Panc1 (cell line): ENCODE measurements around the gene UTF1. TPM values are rescaled to one million over a fixed set of nuclear protein-coding genes. Genes with fewer than 3 reads are reported as not detected.
"Not testable (repeated sequence)": the region's sequence is repeated elsewhere in the genome, so short reads cannot be mapped to it uniquely, and the experiment has no call there.

Experiments used
- ATAC-seq: fragments of 200-7000 bp; cut with Tn5 transposase; 2 replicates; pipeline ENCODE4 v1.9.1; 2020; ENCODE audit warnings: mild to moderate bottlenecking, moderate library complexity
- BruUV-seq: library from RNA; stranded (reverse); fragments of 400-500 nt; replicated peaks from 2 replicates; lab custom pipeline; 2021; lab: Mats Ljungman, UMichigan
- CTCF ChIA-PET: fragments of 300-600 bp; sonication (Branson Sonifier 250); formaldehyde crosslinking; loops from one replicate; lab custom pipeline; 2022; ENCODE audit warnings: antibody characterized with exemption; lab: Charles Lee
- POLR2A ChIA-PET: fragments of 300-600 bp; sonication (Branson Sonifier 250); formaldehyde crosslinking; loops from one replicate; lab custom pipeline; 2022; ENCODE audit warnings: antibody characterized with exemption; lab: Charles Lee
- DNase-seq: peaks from one replicate; pipeline ENCODE4 v3.0.0-alpha.2; 2010; ENCODE audit warnings: low read depth, low spot score
- H3K27ac ChIP-seq: 2 replicates; pipeline ENCODE4 v1.5.1; 2011; ENCODE audit warnings: mild to moderate bottlenecking, low read length, inconsistent platforms
- H3K27me3 ChIP-seq: fragments of 200-500 bp; sonication (Bioruptor generic); 2 replicates; pipeline ENCODE4 v1.6.0; 2014; ENCODE audit warnings: low read length, inconsistent platforms; ENCODE audit not compliant: control insufficient read depth, insufficient read depth
- H3K36me3 ChIP-seq: fragments of 200-500 bp; sonication (Bioruptor generic); 2 replicates; pipeline ENCODE4 v1.5.1; 2014; ENCODE audit warnings: inconsistent platforms, mild to moderate bottlenecking, low read length, moderate library complexity; ENCODE audit not compliant: control insufficient read depth, insufficient read depth
- H3K4me1 ChIP-seq: 2 replicates; pipeline ENCODE4 v1.5.1; 2011; ENCODE audit warnings: inconsistent platforms, mild to moderate bottlenecking, low read length, moderate library complexity; ENCODE audit not compliant: control insufficient read depth, insufficient read depth
- H3K4me3 ChIP-seq, 2 experiments: 2 replicates each; pipeline ENCODE4 v1.5.1; 2011 to 2012; ENCODE audit warnings: low read depth in 2 of 2, low read length in 2 of 2, mild to moderate bottlenecking in 2 of 2, inconsistent platforms in 1 of 2, moderate library complexity in 1 of 2
- H3K9me3 ChIP-seq: fragments of 200-500 bp; sonication (Bioruptor generic); 2 replicates; pipeline ENCODE4 v1.5.1; 2014; ENCODE audit warnings: low read depth, mild to moderate bottlenecking, inconsistent platforms, low read length, moderate library complexity; ENCODE audit not compliant: control insufficient read depth, insufficient read depth
- CTCF ChIP-seq: fragments of 450-650 bp; IDR thresholded peaks from 2 replicates; pipeline ENCODE4 v1.5.1; 2017; ENCODE audit warnings: mild to moderate bottlenecking
- POLR2AphosphoS5 ChIP-seq: IDR thresholded peaks from 2 replicates; pipeline ENCODE4 v1.6.1; 2012; ENCODE audit warnings: mild to moderate bottlenecking, low read depth, low read length, moderate library complexity
- REST ChIP-seq, 2 experiments: IDR thresholded peaks; 2 replicates each; pipeline ENCODE4 v1.6.1; 2011 to 2012; ENCODE audit warnings: low read depth in 2 of 2, control low read depth in 1 of 2, low read length in 1 of 2, mild to moderate bottlenecking in 1 of 2, moderate library complexity in 1 of 2; ENCODE audit not compliant: insufficient read depth in 1 of 2
- SIN3A ChIP-seq: IDR thresholded peaks from 2 replicates; pipeline ENCODE4 v1.6.1; 2012; ENCODE audit warnings: low read depth, mild to moderate bottlenecking, low read length, moderate library complexity, borderline replicate concordance; ENCODE audit not compliant: insufficient read depth
- TCF7L2 ChIP-seq: IDR thresholded peaks from 2 replicates; pipeline ENCODE4 v1.6.1; 2011; ENCODE audit warnings: mild to moderate bottlenecking, low read depth, low read length, inconsistent platforms
- in situ Hi-C: cut with HindIII; loops from 2 replicates; pipeline ENCODE4 v1.10.0; 2016; ENCODE audit warnings: low sequenced_read_pairs, low pct_unique_long_range_greater_than_20kb
- intact Hi-C: fragments of 100-400 bp; cut with micrococcal nuclease; formaldehyde crosslinking; loops from one replicate; pipeline ENCODE4 v1.10.0; 2022; ENCODE audit not compliant: unreplicated experiment
- total RNA-seq: library from RNA; stranded (reverse); gene quantifications from one replicate; pipeline ENCODE4 v1.2.1, GENCODE V29; 2021; ENCODE audit not compliant: unreplicated experiment

Gene UTF1
- total RNA-seq, 1 experiment from 2014 or later = not detected

GRCh38 chr10:133263674-133264073, 33.7 kb downstream of the UTF1 start:
- ChIA-PET CTCF (interaction anchor here (0.6 kb wide), 1 partner anchor 175 kb away, joined by 5 read pairs; no protein-coding TSS in a partner anchor), POLR2A (interaction anchor here (0.7 kb wide), 1 partner anchor 12 kb away, joined by 8 read pairs; no protein-coding TSS in a partner anchor)
- H3K27ac ChIP-seq = no peak overlapping the region
- no peak for TF ChIP-seq SIN3A
- no peak for TF ChIP-seq CTCF
- no peak for TF ChIP-seq TCF7L2
- no peak for TF ChIP-seq REST (IDR thresholded peaks at IDR 0.05; ENCODE audit: insufficient read depth in 1 of 2, low read depth in 2 of 2, low read length in 1 of 2)
- H3K4me1 ChIP-seq = peaks cover 30% of the 10 kb centered on the region
- in situ Hi-C loops = no loop called here
- no peak for DNase-seq
- BruUV-seq = no TSS peak
- no peaks in the 10 kb centered on the region for H3K36me3 ChIP-seq
- intact Hi-C loops = no loop called here
- H3K4me3 ChIP-seq = no peak overlapping the region
- H3K27me3 ChIP-seq = no peaks in the 10 kb centered on the region
- no peak for ATAC-seq
- H3K9me3 ChIP-seq = no peaks in the 10 kb centered on the region

GRCh38 chr10:133264461-133264860, 34.4 kb downstream of the UTF1 start:
- intact Hi-C loops (no loop called here), in situ Hi-C loops (no loop called here)
- ChIA-PET CTCF (no interaction called here), POLR2A (interaction anchor here (0.6 kb wide), 1 partner anchor 46 kb away, joined by 10 read pairs; no protein-coding TSS in a partner anchor)
- Histone ChIP-seq H3K27ac (no peak overlapping the region), H3K9me3 (no peaks in the 10 kb centered on the region), H3K27me3 (no peaks in the 10 kb centered on the region), H3K4me3 (no peak overlapping the region), H3K4me1 (peaks cover 22% of the 10 kb centered on the region), H3K36me3 (no peaks in the 10 kb centered on the region)
- ATAC-seq (no peak), DNase-seq (no peak)
- no peak for TF ChIP-seq CTCF
- TF ChIP-seq POLR2AphosphoS5 = no peak
- TF ChIP-seq SIN3A = no peak
- no peak for TF ChIP-seq TCF7L2
- no peak for TF ChIP-seq REST (IDR thresholded peaks at IDR 0.05; ENCODE audit: insufficient read depth in 1 of 2, low read depth in 2 of 2, low read length in 1 of 2)
- no TSS peak for BruUV-seq

GRCh38 chr10:133265052-133265451, 35.0 kb downstream of the UTF1 start:
- H3K4me1 ChIP-seq = peaks cover 16% of the 10 kb centered on the region
- H3K36me3 ChIP-seq, BruUV-seq, DNase-seq, intact Hi-C loops, H3K27ac ChIP-seq, H3K27me3 ChIP-seq, H3K9me3 ChIP-seq, CTCF ChIA-PET, ATAC-seq, in situ Hi-C loops, H3K4me3 ChIP-seq: not testable (repeated sequence)
- POLR2A ChIA-PET = interaction anchor here (0.6 kb wide), 1 partner anchor 47 kb away, joined by 10 read pairs; no protein-coding TSS in a partner anchor
